ELR (cell line): Measurements from ENCODE around the gene CYB5D1.

Experiments used
- DNase-seq: peaks from one replicate; pipeline ENCODE4 v3.0.0-alpha.2; 2015; ENCODE audit warnings: low read depth

Gene CYB5D1

GRCh38 chr17:7844292-7845154 is 13.3 kb upstream of the CYB5D1 start:
- peak; percentile 98 for DNase-seq

- no peak for DNase-seq
These were observed 12.3 kb upstream of the CYB5D1 start for GRCh38 chr17:7845359-7846062.

DNA sequence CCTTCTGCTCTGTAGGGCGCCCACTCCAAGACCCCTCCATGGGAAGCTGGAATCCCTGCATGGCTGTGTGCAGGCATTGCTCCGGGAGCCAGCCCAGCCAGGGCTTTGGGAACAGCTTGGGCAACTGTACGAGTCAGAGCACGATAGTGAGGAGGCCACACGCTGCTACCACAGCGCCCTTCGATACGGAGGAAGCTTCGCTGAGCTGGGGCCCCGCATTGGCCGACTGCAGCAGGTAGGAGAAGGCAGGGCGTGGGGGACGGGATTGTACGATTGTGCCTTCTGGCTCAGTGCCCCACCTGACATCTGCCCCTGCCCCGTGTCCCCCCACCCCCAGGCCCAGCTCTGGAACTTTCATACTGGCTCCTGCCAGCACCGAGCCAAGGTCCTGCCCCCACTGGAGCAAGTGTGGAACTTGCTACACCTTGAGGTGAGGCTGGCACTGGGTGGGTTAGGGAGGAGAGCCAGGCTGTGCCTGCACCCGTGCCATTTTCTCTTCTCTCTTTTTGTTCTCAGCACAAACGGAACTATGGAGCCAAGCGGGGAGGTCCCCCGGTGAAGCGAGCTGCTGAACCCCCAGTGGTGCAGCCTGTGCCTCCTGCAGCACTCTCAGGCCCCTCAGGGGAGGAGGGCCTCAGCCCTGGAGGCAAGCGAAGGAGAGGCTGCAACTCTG is 11.6 kb upstream of the CYB5D1 start:
- DNase-seq, result no peak

DNA sequence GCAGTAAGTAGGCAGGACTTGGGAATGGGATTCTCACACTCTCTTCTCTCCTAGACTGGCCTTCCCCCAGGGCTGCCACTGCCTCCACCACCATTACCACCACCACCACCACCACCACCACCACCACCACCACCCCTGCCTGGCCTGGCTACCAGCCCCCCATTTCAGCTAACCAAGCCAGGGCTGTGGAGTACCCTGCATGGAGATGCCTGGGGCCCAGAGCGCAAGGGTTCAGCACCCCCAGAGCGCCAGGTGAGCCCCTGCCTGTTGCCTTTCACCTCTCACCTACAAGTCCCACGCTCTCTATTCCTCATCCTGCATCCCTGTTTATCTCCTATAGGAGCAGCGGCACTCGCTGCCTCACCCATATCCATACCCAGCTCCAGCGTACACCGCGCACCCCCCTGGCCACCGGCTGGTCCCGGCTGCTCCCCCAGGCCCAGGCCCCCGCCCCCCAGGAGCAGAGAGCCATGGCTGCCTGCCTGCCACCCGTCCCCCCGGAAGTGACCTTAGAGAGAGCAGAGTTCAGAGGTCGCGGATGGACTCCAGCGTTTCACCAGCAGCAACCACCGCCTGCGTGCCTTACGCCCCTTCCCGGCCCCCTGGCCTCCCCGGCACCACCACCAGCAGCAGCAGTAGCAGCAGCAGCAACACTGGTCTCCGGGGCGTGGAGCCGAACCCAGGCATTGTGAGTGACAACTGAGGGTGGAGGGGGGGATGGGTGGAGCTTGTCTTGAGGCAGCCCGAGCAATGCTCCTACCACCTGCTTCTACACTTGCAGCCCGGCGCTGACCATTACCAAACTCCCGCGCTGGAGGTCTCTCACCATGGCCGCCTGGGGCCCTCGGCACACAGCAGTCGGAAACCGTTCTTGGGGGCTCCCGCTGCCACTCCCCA is 10.8 kb upstream of the CYB5D1 start:
- DNase-seq, result no peak

- no peak for DNase-seq
These were observed 9.6 kb upstream of the CYB5D1 start for GRCh38 chr17:7848131-7848579.

GRCh38 chr17:7848739-7849129 is 9.1 kb upstream of the CYB5D1 start:
- DNase-seq, result no peak

DNA sequence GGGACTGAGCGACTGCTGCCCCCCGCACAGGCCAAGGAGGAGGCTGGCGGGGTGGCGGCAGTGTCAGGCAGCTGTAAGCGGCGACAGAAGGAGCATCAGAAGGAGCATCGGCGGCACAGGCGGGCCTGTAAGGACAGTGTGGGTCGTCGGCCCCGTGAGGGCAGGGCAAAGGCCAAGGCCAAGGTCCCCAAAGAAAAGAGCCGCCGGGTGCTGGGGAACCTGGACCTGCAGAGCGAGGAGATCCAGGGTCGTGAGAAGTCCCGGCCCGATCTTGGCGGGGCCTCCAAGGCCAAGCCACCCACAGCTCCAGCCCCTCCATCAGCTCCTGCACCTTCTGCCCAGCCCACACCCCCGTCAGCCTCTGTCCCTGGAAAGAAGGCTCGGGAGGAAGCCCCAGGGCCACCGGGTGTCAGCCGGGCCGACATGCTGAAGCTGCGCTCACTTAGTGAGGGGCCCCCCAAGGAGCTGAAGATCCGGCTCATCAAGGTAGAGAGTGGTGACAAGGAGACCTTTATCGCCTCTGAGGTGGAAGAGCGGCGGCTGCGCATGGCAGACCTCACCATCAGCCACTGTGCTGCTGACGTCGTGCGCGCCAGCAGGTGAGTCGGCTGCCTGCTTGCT is 8.6 kb upstream of the CYB5D1 start:
- DNase-seq, result no peak

GRCh38 chr17:7849751-7850504 is 7.9 kb upstream of the CYB5D1 start:
- no peak for DNase-seq

GRCh38 chr17:7850701-7851437 is 6.9 kb upstream of the CYB5D1 start:
- DNase-seq, result no peak

DNA sequence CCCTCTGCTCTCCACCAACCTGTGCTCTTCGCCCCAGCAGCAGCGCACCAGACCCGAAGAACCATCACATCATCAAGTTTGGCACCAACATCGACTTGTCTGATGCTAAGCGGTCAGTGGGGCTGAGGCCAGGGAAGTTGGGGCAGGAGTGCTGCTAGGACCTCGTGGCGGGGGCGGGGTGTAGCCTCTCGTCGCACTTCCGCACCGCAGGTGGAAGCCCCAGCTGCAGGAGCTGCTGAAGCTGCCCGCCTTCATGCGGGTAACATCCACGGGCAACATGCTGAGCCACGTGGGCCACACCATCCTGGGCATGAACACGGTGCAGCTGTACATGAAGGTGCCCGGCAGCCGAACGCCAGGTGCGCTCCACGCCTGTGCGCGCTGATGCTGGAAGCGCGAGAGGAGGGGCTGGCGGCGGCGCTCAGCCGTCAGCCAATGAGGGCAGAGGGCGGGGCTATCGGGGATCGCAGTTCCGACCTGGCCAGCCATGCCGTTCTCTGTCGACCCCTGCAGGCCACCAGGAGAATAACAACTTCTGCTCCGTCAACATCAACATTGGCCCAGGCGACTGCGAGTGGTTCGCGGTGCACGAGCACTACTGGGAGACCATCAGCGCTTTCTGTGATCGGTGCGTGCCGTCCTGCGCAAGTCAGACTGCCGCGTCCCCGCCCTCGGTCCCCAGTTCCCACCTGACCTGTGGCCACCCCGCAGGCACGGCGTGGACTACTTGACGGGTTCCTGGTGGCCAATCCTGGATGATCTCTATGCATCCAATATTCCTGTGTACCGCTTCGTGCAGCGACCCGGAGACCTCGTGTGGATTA is 6.2 kb upstream of the CYB5D1 start:
- peak; percentile 81 for DNase-seq

- no peak for DNase-seq
These were observed 5.5 kb upstream of the CYB5D1 start for GRCh38 chr17:7852262-7852670.

GRCh38 chr17:7852919-7853690 is 4.7 kb upstream of the CYB5D1 start:
- DNase-seq, result no peak

DNA sequence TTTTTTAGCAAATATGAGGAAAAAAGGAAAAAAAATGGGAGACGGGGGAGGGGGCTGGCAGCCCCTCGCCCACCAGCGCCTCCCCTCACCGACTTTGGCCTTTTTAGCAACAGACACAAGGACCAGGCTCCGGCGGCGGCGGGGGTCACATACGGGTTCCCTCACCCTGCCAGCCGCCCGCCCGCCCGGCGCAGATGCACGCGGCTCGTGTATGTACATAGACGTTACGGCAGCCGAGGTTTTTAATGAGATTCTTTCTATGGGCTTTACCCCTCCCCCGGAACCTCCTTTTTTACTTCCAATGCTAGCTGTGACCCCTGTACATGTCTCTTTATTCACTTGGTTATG is 4.1 kb upstream of the CYB5D1 start:
- DNase-seq, result no peak

- DNase-seq, result no peak
These were observed 3.6 kb upstream of the CYB5D1 start for GRCh38 chr17:7854078-7854777.

GRCh38 chr17:7854851-7855659 is 2.7 kb upstream of the CYB5D1 start, which contains the start of gene TMEM88:
TSS of gene TMEM88 (plus strand) at chr17:7855066. CDS start at chr17:7855075, 9 bp downstream.
- no peak for DNase-seq

DNA sequence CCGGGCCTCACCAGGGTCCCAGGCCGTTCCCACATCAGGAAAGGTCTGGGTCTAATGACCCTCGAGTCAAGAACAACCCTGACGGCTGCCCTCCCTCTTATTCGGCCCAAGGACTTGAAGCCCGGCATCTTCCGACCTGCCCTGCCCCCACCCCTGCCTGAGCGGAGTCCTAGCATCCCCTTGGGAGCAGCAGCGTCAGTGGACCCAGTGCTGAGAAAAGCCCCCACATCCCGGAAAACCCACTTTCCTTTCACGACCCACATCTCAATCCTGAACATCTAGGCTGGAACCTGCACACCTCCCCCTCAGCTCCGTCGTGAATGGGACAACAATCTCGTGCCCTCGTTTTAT is 2.2 kb upstream of the CYB5D1 start:
- no peak for DNase-seq
